ENCODE data around the gene PTGER3.
A peak's percentile ranks its signal among the peaks of the same experiment; 100 is the strongest.

GRCh38 chr1:71080230-71080738, 32.7 kb upstream of the PTGER3 start:
- TF ChIP-seq POLR2A (IDR thresholded peaks at IDR 0.05; ENCODE audit: extremely low read depth, insufficient read length), result no peak
- TF ChIP-seq CTCF (IDR thresholded peaks at IDR 0.05; ENCODE audit: low read depth, low read length), result no peak
- TF ChIP-seq MAX (IDR thresholded peaks at IDR 0.05; ENCODE audit: low read depth, low read length), result peak; percentile 93
